Parathyroid adenoma (tissue), 2 donors: Measurements from ENCODE around the gene RNF13.

ENCODE experiments used
- H2AFZ ChIP-seq: fragments of 300-600 bp; sonication (generic); one replicate; pipeline ENCODE4 v1.7.0; 2017; ENCODE audit warnings: antibody characterized with exemption, mild to moderate bottlenecking
- H3K27ac ChIP-seq: fragments of 300-600 bp; sonication (generic); one replicate; pipeline ENCODE4 v1.7.0; 2017
- H3K27me3 ChIP-seq: fragments of 300-600 bp; sonication (generic); one replicate; pipeline ENCODE4 v1.7.0; 2017; ENCODE audit warnings: low read length; ENCODE audit not compliant: control insufficient read depth, insufficient read depth
- H3K36me3 ChIP-seq: fragments of 300-600 bp; sonication (generic); one replicate; pipeline ENCODE4 v1.7.0; 2017; ENCODE audit warnings: low read length; ENCODE audit not compliant: control insufficient read depth, insufficient read depth
- H3K4me1 ChIP-seq: fragments of 300-600 bp; sonication (generic); one replicate; pipeline ENCODE4 v1.7.0; 2017; ENCODE audit warnings: control low read depth
- H3K4me2 ChIP-seq: fragments of 300-600 bp; sonication (generic); one replicate; pipeline ENCODE4 v1.7.0; 2017; ENCODE audit warnings: low read length
- H3K4me3 ChIP-seq: fragments of 300-600 bp; sonication (generic); one replicate; pipeline ENCODE4 v1.7.0; 2017; ENCODE audit warnings: low read depth, low read length
- H3K79me2 ChIP-seq: fragments of 300-600 bp; sonication (generic); one replicate; pipeline ENCODE4 v1.7.0; 2017; ENCODE audit warnings: control low read depth
- H3K9ac ChIP-seq: fragments of 300-600 bp; sonication (generic); one replicate; pipeline ENCODE4 v1.7.0; 2017; ENCODE audit warnings: mild to moderate bottlenecking
- H3K9me3 ChIP-seq: fragments of 300-600 bp; sonication (generic); one replicate; pipeline ENCODE4 v1.7.0; 2017; ENCODE audit warnings: low read length; ENCODE audit not compliant: control insufficient read depth
- TF ChIP-seq, protein P1 (sequence below): fragments of 300-600 bp; sonication (generic); IDR thresholded peaks from one replicate; pipeline ENCODE4 v1.7.0; 2017; ENCODE audit warnings: antibody characterized with exemption, mild to moderate bottlenecking
- donor health status: primary hyperparathyroidism.

Gene RNF13

DNA sequence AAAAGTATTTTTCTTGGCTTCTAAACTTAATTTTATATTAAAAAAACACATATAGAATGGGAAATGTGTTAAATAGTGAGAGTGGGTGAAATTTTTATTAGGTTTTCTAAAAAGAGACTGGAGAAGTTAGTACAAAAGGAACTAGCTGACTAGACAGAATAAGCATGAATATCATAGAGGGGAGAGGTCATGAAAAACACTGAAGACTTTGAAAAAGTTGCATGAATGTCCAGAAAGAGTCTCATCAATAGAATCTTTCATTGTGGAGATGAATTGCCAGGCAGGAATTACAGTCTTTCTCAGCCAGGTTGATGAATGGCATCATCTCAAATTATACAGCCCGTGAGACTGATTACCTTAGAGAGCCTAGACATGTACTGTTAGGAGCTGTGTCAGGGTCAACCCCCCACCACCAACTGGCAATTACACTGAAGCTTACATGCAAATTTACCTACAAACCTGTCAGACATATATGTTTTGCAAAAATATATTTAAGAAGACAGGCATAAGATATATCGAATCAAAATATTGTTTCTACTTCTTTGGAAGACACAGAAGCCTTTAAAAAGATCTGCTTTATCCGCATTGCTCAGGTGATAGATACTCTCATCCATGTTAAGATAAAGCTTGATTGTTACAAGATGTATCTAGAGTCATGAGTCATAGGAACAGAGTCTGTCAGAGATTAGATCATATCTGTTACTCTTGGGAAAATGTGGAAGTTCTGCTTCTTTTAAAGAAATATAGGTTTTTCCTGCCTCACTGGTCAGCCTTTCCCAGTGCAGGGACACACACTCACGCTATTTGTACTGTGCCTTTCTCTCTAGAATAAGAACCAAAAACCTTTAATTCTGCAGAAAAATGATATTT, 192.5 kb downstream of the RNF13 start:
- Histone ChIP-seq H2AFZ (peak overlapping the region; percentile 33), H3K27ac (no peak overlapping the region), H3K9ac (no peak overlapping the region), H3K4me1 (no peaks in the 10 kb centered on the region), H3K36me3 (no peaks in the 10 kb centered on the region), H3K79me2 (no peaks in the 10 kb centered on the region), H3K27me3 (no peaks in the 10 kb centered on the region), H3K4me3 (no peak overlapping the region), H3K4me2 (no peak overlapping the region), H3K9me3 (no peaks in the 10 kb centered on the region)
- TF ChIP-seq, protein P1, sequence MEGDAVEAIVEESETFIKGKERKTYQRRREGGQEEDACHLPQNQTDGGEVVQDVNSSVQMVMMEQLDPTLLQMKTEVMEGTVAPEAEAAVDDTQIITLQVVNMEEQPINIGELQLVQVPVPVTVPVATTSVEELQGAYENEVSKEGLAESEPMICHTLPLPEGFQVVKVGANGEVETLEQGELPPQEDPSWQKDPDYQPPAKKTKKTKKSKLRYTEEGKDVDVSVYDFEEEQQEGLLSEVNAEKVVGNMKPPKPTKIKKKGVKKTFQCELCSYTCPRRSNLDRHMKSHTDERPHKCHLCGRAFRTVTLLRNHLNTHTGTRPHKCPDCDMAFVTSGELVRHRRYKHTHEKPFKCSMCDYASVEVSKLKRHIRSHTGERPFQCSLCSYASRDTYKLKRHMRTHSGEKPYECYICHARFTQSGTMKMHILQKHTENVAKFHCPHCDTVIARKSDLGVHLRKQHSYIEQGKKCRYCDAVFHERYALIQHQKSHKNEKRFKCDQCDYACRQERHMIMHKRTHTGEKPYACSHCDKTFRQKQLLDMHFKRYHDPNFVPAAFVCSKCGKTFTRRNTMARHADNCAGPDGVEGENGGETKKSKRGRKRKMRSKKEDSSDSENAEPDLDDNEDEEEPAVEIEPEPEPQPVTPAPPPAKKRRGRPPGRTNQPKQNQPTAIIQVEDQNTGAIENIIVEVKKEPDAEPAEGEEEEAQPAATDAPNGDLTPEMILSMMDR = no peak

DNA sequence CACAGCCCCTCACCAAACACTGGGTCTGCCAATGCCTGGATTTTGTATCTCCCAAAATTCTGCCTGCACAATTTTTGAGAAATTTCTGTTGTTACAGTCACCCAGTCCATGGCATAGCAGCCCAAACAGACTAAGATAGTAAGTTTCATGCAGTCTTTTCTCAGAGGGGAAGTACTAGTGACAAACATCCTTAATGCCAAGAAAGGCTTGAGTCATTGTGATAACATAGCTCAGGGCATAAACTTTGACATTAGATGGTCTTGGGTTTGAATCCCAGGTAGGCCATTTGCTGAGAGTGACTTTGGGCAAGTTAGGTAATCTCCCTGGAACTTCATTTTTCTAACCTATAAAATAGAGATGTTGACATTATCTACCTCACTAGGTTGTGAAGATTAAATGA, 193.8 kb downstream of the RNF13 start:
- Histone ChIP-seq H3K27ac (no peak overlapping the region), H3K36me3 (no peaks in the 10 kb centered on the region), H2AFZ (no peak overlapping the region), H3K4me2 (no peak overlapping the region), H3K9ac (no peak overlapping the region), H3K27me3 (no peaks in the 10 kb centered on the region), H3K4me3 (no peak overlapping the region), H3K9me3 (no peaks in the 10 kb centered on the region), H3K4me1 (no peaks in the 10 kb centered on the region), H3K79me2 (no peaks in the 10 kb centered on the region)
- TF ChIP-seq, protein P1 = no peak
